Parathyroid adenoma (tissue), 2 donors: ENCODE data around the gene SF3B4.

Experiments
- H2AFZ ChIP-seq: fragments of 300-600 bp; sonication (generic); one replicate; pipeline ENCODE4 v1.7.0; 2017; ENCODE audit warnings: antibody characterized with exemption, mild to moderate bottlenecking
- H3K27ac ChIP-seq: fragments of 300-600 bp; sonication (generic); one replicate; pipeline ENCODE4 v1.7.0; 2017
- H3K27me3 ChIP-seq: fragments of 300-600 bp; sonication (generic); one replicate; pipeline ENCODE4 v1.7.0; 2017; ENCODE audit warnings: low read length; ENCODE audit not compliant: control insufficient read depth, insufficient read depth
- H3K36me3 ChIP-seq: fragments of 300-600 bp; sonication (generic); one replicate; pipeline ENCODE4 v1.7.0; 2017; ENCODE audit warnings: low read length; ENCODE audit not compliant: control insufficient read depth, insufficient read depth
- H3K4me1 ChIP-seq: fragments of 300-600 bp; sonication (generic); one replicate; pipeline ENCODE4 v1.7.0; 2017; ENCODE audit warnings: control low read depth
- H3K4me2 ChIP-seq: fragments of 300-600 bp; sonication (generic); one replicate; pipeline ENCODE4 v1.7.0; 2017; ENCODE audit warnings: low read length
- H3K4me3 ChIP-seq: fragments of 300-600 bp; sonication (generic); one replicate; pipeline ENCODE4 v1.7.0; 2017; ENCODE audit warnings: low read depth, low read length
- H3K79me2 ChIP-seq: fragments of 300-600 bp; sonication (generic); one replicate; pipeline ENCODE4 v1.7.0; 2017; ENCODE audit warnings: control low read depth
- H3K9ac ChIP-seq: fragments of 300-600 bp; sonication (generic); one replicate; pipeline ENCODE4 v1.7.0; 2017; ENCODE audit warnings: mild to moderate bottlenecking
- H3K9me3 ChIP-seq: fragments of 300-600 bp; sonication (generic); one replicate; pipeline ENCODE4 v1.7.0; 2017; ENCODE audit warnings: low read length; ENCODE audit not compliant: control insufficient read depth
- TF ChIP-seq, protein P1 (sequence below): fragments of 300-600 bp; sonication (generic); IDR thresholded peaks from one replicate; pipeline ENCODE4 v1.7.0; 2017; ENCODE audit warnings: antibody characterized with exemption, mild to moderate bottlenecking
- donor health status: primary hyperparathyroidism.

SF3B4 gene

GRCh38 chr1:149916193-149916897, 11.3 kb downstream of the SF3B4 start:
- H3K79me2 ChIP-seq = no peaks in the 10 kb centered on the region
- H3K36me3 ChIP-seq = no peaks in the 10 kb centered on the region
- H3K4me2 ChIP-seq = peak overlapping the region; percentile 87
- H3K27ac ChIP-seq = no peak overlapping the region
- H2AFZ ChIP-seq = no peak overlapping the region
- H3K4me1 ChIP-seq = peaks cover 3% of the 10 kb centered on the region
- H3K4me3 ChIP-seq = peak overlapping the region; percentile 92
- TF ChIP-seq, protein P1, sequence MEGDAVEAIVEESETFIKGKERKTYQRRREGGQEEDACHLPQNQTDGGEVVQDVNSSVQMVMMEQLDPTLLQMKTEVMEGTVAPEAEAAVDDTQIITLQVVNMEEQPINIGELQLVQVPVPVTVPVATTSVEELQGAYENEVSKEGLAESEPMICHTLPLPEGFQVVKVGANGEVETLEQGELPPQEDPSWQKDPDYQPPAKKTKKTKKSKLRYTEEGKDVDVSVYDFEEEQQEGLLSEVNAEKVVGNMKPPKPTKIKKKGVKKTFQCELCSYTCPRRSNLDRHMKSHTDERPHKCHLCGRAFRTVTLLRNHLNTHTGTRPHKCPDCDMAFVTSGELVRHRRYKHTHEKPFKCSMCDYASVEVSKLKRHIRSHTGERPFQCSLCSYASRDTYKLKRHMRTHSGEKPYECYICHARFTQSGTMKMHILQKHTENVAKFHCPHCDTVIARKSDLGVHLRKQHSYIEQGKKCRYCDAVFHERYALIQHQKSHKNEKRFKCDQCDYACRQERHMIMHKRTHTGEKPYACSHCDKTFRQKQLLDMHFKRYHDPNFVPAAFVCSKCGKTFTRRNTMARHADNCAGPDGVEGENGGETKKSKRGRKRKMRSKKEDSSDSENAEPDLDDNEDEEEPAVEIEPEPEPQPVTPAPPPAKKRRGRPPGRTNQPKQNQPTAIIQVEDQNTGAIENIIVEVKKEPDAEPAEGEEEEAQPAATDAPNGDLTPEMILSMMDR = no peak
- no peaks in the 10 kb centered on the region for H3K27me3 ChIP-seq
- H3K9ac ChIP-seq = no peak overlapping the region
- H3K9me3 ChIP-seq = no peaks in the 10 kb centered on the region

GRCh38 chr1:149915429-149916192, 12.0 kb downstream of the SF3B4 start:
- H3K9ac ChIP-seq = no peak overlapping the region

GRCh38 chr1:149914545-149914944, 13.1 kb downstream of the SF3B4 start:
- Histone ChIP-seq H3K79me2 (no peaks in the 10 kb centered on the region), H3K4me3 (no peak overlapping the region), H3K27ac (no peak overlapping the region), H3K36me3 (no peaks in the 10 kb centered on the region), H3K4me1 (peaks cover 3% of the 10 kb centered on the region), H2AFZ (no peak overlapping the region), H3K27me3 (no peaks in the 10 kb centered on the region), H3K4me2 (no peak overlapping the region), H3K9ac (no peak overlapping the region), H3K9me3 (no peaks in the 10 kb centered on the region)
- TF ChIP-seq, protein P1 = no peak

More at GRCh38 chr1:149915429-149916192, 12.0 kb downstream of the SF3B4 start:
- peak overlapping the region; percentile 87 for H3K4me2 ChIP-seq
- no peaks in the 10 kb centered on the region for H3K27me3 ChIP-seq
- H3K9me3 ChIP-seq = no peaks in the 10 kb centered on the region
- H3K36me3 ChIP-seq = no peaks in the 10 kb centered on the region
- H2AFZ ChIP-seq = no peak overlapping the region
- no peak overlapping the region for H3K27ac ChIP-seq
- no peak overlapping the region for H3K4me3 ChIP-seq
- no peaks in the 10 kb centered on the region for H3K79me2 ChIP-seq
- TF ChIP-seq, protein P1 = no peak
- peaks cover 3% of the 10 kb centered on the region for H3K4me1 ChIP-seq

- Histone ChIP-seq H3K4me1 (no peaks in the 10 kb centered on the region), H2AFZ (no peak overlapping the region), H3K4me2 (no peak overlapping the region), H3K4me3 (no peak overlapping the region), H3K9me3 (no peaks in the 10 kb centered on the region), H3K36me3 (no peaks in the 10 kb centered on the region), H3K9ac (no peak overlapping the region), H3K27me3 (no peaks in the 10 kb centered on the region), H3K27ac (no peak overlapping the region), H3K79me2 (no peaks in the 10 kb centered on the region)
- TF ChIP-seq, protein P1 = no peak
These were observed 21.0 kb downstream of the SF3B4 start for GRCh38 chr1:149906570-149907075.
